ENCODE results near the gene FEM1C.

- no peak for TF ChIP-seq CTCF (IDR thresholded peaks at IDR 0.05; ENCODE audit: low read depth, low read length)
- no peak for TF ChIP-seq EZH2phosphoT487 (IDR thresholded peaks at IDR 0.05; ENCODE audit: low read depth)
Observed at GRCh38 chr5:115551415-115551814, 6.8 kb upstream of the FEM1C start.

Measured in OCI-LY3 (cell line).